Measurements from ENCODE around the gene CDH2. TPM values are rescaled to one million over a fixed set of nuclear protein-coding genes. Genes with fewer than 3 reads are reported as not detected.
A peak's percentile ranks its signal among the peaks of the same experiment; 100 is the strongest.
"Not testable (repeated sequence)": the region's sequence is repeated elsewhere in the genome, so short reads cannot be mapped to it uniquely, and the experiment has no call there.

Gene CDH2
- total RNA-seq, 1 experiment from 2014 or later: not detected

DNA sequence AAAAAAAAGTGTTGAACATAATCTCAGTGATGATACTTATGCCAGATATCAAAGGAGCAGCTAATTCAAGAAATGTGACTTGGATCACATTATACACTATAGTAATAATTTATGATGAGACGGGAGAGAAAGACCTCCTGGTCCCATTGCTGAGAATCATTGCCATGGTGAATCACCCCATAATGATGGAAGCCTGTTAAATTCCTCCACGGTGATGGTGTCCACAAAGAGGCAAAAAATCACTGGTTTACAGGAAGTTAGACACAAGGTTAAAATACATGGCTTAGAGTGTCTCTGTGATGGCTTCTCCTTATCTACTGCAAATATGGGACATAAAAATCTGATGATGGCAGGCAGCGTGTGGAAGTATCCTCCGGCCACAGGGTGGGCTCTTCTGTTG lies 210.0 kb downstream of the CDH2 start:
- in situ Hi-C loops (cut with HindIII; ENCODE audit: low sequenced_read_pairs): no loop called here
- no peak for DNase-seq (ENCODE audit: low spot score)

GRCh38 chr18:27964811-27965210 lies 212.1 kb downstream of the CDH2 start:
- in situ Hi-C loops (cut with HindIII; ENCODE audit: low sequenced_read_pairs): no loop called here

GRCh38 chr18:27959101-27959500 lies 217.8 kb downstream of the CDH2 start:
- in situ Hi-C loops (cut with HindIII; ENCODE audit: low sequenced_read_pairs): no loop called here
- DNase-seq (ENCODE audit: low spot score): no peak

More at GRCh38 chr18:27964811-27965210, 212.1 kb downstream of the CDH2 start:
- no peak for DNase-seq (ENCODE audit: low spot score)

GRCh38 chr18:27956001-27956640 lies 220.8 kb downstream of the CDH2 start:
- in situ Hi-C loops (cut with HindIII; ENCODE audit: low sequenced_read_pairs): no loop called here
- DNase-seq (ENCODE audit: low spot score): peak; percentile 25

DNA sequence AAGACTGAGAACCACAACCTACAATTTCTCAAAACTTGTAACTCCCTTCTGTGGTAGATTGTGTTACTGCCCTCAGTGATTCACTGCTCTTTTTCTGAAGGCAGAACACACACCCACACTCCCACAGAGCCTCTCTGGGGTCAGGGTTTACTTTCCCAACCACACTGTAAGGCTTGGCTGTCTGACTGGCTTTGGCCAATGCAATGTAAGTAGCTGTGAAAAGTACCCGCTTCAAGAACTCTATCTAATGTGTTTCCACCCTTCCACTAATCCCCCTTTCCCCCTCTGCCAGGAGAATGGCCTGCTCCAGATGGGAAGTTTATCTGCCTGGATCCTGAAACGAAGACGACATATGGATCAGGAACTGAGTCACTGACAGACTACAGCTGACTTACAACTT lies 222.7 kb downstream of the CDH2 start:
- DNase-seq (ENCODE audit: low spot score): no peak
- in situ Hi-C loops (cut with HindIII; ENCODE audit: low sequenced_read_pairs): no loop called here

GRCh38 chr18:27952741-27953140 lies 224.2 kb downstream of the CDH2 start:
- in situ Hi-C loops (cut with HindIII; ENCODE audit: low sequenced_read_pairs): no loop called here
- no peak for DNase-seq (ENCODE audit: low spot score)

GRCh38 chr18:27950648-27951228 lies 226.2 kb downstream of the CDH2 start:
- no peak for DNase-seq (ENCODE audit: low spot score)
- in situ Hi-C loops (cut with HindIII; ENCODE audit: low sequenced_read_pairs): no loop called here

- in situ Hi-C loops (cut with HindIII; ENCODE audit: low sequenced_read_pairs): no loop called here
- no peak for DNase-seq (ENCODE audit: low spot score)
Measured at GRCh38 chr18:27948986-27949385, 227.9 kb downstream of the CDH2 start.

GRCh38 chr18:27942706-27943105 lies 234.2 kb downstream of the CDH2 start:
- DNase-seq (ENCODE audit: low spot score): no peak
- in situ Hi-C loops (cut with HindIII; ENCODE audit: low sequenced_read_pairs): no loop called here

DNA sequence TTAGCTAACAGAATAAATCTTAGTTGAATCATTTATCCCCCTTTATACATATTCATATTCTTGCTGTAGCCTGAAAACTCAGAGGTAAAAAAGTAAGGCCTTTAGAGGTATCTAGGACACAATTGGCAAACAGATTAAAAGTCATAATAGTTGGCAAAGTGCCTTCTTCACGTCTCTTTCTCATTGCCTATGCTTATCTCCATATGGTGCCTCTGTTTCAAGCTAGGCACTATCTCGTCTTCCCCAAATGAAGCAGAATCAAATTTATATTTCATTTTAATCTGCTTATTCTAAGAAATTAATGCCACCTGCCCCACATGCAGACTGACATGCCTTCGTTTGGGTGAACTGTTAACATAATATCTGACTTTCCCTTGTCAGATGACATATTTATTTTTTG lies 245.4 kb downstream of the CDH2 start:
- DNase-seq (ENCODE audit: low spot score): no peak
- in situ Hi-C loops (cut with HindIII; ENCODE audit: low sequenced_read_pairs): no loop called here

- DNase-seq (ENCODE audit: low spot score): no peak
- in situ Hi-C loops (cut with HindIII; ENCODE audit: low sequenced_read_pairs): no loop called here
Measured at GRCh38 chr18:27922780-27923179, 254.2 kb downstream of the CDH2 start.

DNA sequence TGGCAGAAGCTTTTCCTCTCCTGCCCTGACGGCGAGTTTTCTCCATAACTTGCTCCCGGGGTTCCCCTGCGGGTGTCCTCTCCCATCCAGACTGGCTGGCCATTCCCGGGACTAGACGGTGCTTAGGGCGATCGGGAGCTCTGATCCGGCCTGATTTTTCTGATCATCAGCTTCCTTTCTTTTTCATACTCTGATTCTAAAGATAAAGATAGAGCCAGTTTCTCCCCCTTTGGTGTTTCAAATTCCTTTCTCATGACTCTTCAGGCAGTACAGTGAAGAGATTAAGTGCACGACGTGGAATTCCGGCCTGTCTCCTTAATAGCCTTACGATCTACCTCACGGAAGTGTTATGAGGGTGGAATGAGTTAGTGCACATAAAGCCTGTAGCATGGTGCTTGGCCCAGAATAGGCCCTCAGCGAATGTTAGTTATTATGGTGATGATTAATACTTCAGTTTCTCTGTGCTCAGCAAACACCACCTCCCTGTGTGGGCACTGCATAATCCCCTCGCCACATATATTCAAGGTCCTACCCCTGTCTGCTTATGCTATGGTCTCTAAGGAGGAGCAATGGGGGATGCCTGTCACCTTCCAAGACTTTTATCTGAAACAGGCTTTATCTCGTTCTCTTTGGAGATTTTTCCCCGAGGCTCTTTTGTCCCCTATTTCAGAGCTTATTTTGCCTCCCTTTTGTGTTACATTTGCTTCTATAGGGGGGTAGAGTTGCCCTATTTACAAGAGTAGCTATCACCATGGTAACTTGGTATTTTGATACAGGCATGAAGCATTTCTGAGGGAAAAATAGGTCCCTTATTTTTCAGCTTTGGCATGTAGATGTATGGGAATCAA lies 254.8 kb downstream of the CDH2 start:
- no peak for DNase-seq (ENCODE audit: low spot score)
- in situ Hi-C loops (cut with HindIII; ENCODE audit: low sequenced_read_pairs): no loop called here

DNA sequence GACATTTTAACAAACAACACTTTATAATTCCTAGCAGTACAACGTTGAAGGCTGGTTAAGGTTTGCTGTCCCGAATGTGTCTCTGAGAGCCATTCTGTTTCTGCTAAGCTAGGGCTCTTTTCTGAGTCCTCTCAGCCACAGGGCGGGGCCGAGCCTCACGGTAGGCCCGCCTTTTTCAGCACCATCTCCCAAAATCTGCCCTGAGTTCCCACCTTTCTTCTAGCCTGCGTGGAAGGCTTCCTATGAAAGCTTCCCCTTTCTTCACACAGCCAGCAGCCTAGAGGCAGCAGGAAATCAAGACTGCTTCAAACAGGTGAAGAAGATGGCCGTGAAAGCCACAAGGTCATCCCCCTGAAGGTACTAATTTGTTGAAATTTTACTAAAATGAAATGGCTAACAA lies 255.5 kb downstream of the CDH2 start:
- in situ Hi-C loops (cut with HindIII; ENCODE audit: low sequenced_read_pairs): no loop called here
- no peak for DNase-seq (ENCODE audit: low spot score)

DNA sequence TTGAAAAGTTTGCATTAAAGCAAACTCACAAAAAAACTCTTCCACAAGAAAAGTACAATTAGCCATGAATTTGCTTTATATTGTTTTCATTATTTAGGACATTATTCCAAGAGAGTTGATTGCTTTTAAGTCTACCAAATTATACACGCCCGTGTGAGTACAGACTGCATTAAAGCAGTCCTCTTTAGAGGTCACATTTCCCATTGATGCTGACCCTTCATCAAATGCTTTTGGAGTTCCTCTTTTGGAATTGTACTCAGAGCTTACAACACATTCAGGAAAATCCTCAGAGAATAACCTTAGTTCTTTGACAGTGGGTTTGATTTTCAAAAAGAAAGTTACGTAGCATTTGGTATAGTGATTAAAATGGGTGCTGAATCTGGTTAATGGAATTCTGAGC lies 256.1 kb downstream of the CDH2 start:
- in situ Hi-C loops (cut with HindIII; ENCODE audit: low sequenced_read_pairs): no loop called here
- DNase-seq (ENCODE audit: low spot score): no peak

DNA sequence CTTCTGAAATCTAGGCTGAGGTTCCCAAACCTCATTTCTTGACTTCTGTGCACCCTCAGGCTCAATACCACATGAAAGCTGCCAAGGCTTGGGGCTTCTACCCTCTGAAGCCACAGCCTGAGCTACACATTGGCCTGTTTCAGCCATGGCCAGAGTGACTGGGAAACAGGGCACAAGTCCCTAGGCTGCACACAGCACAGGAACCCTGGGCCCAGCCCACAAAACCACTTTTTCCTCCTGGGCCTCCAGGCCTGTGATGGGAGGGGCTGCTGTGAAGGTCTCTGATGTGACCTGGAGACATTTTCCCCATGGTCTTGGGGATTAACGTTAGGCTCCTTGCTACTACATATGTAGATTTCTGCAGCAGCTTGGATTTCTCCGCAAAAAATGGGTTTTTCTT lies 270.7 kb downstream of the CDH2 start:
- DNase-seq (ENCODE audit: low spot score); in situ Hi-C loops (cut with HindIII; ENCODE audit: low sequenced_read_pairs): not testable (repeated sequence)

DNA sequence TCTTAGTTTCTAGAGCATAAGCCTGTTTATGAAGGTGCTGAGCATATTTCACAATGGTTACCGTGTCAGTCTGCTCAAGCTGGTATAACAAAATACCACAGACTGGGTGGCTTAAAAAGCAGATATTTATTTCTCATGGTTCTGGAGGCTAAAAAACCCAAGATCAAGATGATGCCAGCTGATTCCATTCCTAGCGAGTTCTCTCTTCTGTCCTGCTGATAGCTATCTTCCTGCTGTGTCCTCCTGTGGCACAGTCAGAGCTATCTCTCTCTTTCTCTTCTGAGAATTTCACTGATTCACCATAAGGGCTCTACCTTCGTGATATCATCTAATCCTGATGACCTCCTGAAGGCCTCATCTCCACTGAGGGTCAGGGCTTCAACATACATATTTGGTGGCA lies 273.0 kb downstream of the CDH2 start:
- in situ Hi-C loops (cut with HindIII; ENCODE audit: low sequenced_read_pairs): no loop called here
- no peak for DNase-seq (ENCODE audit: low spot score)

DNA sequence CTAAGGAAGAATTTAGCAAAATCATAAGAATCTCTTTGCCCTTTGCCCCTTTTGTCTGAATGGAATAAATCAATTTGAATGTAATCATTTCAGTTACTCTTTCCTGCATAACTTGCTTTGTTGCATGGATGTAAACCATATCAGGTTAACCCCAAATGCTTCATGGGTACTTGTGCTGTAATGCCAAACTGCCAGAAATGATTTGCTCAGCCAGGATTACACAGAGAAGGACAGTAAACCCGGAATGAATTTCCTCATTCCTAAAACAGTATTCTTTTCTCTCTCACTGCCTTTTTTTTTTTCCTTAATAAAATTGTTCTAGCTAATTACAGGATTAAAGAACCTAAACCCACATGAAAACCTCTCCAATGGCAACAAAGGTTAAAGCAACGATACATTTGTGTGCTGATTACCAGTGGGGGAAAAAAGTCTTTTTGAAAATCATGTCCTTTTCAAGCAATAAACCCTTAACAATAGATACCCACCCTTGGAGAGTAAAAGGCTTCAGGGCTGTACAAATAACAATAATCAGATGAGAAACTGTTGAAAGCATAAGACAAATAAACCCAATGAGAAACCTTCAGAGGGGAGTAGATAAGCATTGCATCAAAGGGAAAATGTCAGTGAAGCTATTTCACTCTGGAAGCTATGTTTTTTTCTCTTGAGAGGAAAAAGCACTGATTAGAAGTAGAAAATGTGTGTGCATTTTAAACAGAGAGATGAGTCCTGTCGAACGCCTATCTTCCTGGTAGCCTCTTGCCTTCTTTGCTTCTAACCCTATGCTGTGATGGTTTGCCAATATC lies 275.3 kb downstream of the CDH2 start:
- in situ Hi-C loops (cut with HindIII; ENCODE audit: low sequenced_read_pairs): no loop called here
- no peak for DNase-seq (ENCODE audit: low spot score)
